SK-N-SH (cell line): ENCODE results near the gene EYA2. TPM values are rescaled to one million over a fixed set of nuclear protein-coding genes. Genes with fewer than 3 reads are reported as not detected.

ENCODE experiments used
- CTCF ChIA-PET: fragments of 300-600, 350-600 bp; formaldehyde crosslinking; extraction: SDS; loops from one replicate; lab custom pipeline; 2021; lab: Yijun Ruan, JAX
- POLR2A ChIA-PET: fragments of 350-600 bp; sonication (Branson Sonifier 250); formaldehyde crosslinking; extraction: SDS; loops from one replicate; lab custom pipeline; 2020; ENCODE audit warnings: antibody characterized with exemption, inconsistent platforms; lab: Yijun Ruan, JAX
- DNase-seq: peaks from one replicate; pipeline ENCODE4 v3.0.0; 2012
- H2AFZ ChIP-seq: fragments of 200-600 bp; sonication (generic); 2 replicates; pipeline ENCODE4 v1.8.1; 2016; ENCODE audit warnings: antibody characterized with exemption, mild to moderate bottlenecking, low read depth
- H3F3A ChIP-seq: fragments of 200-600 bp; sonication (generic); replicated peaks from 2 replicates; pipeline ENCODE3; 2016; ENCODE audit warnings: antibody characterized with exemption, mild to moderate bottlenecking; ENCODE audit not compliant: insufficient read depth
- H3K27ac ChIP-seq, 2 experiments: fragments of 200-500 bp in 1 of 2; fragments of 200-600 bp in 1 of 2; sonication (Bioruptor generic) in 1 of 2; sonication (generic), shearing (Covaris generic) in 1 of 2; 2 replicates each; pipeline versions ENCODE4 v1.5.1 to v1.6.1; 2014 to 2016; ENCODE audit warnings: low read depth in 2 of 2, inconsistent platforms in 1 of 2, low read length in 1 of 2, mild to moderate bottlenecking in 1 of 2, mixed read lengths in 1 of 2
- H3K27me3 ChIP-seq: fragments of 200-600 bp; sonication (generic), shearing (Covaris generic); 2 replicates; pipeline ENCODE4 v1.6.1; 2016; ENCODE audit warnings: mixed run types; ENCODE audit not compliant: insufficient read depth
- H3K36me3 ChIP-seq, 2 experiments: fragments of 200-500 bp in 1 of 2; fragments of 200-600 bp in 1 of 2; sonication (Bioruptor generic) in 1 of 2; sonication (generic) in 1 of 2; replicated peaks in 1 of 2; 2 replicates each; pipeline versions ENCODE3 to v1.5.1; 2014 to 2016; ENCODE audit warnings: low read length in 1 of 2, mild to moderate bottlenecking in 1 of 2; ENCODE audit not compliant: insufficient read depth in 2 of 2, control insufficient read depth in 1 of 2
- H3K4me1 ChIP-seq, 2 experiments: fragments of 200-500 bp in 1 of 2; fragments of 200-600 bp in 1 of 2; sonication (Bioruptor generic) in 1 of 2; sonication (generic), shearing (Covaris generic) in 1 of 2; 2 replicates each; pipeline versions ENCODE4 v1.5.1 to v1.6.1; 2014 to 2016; ENCODE audit warnings: low read depth in 1 of 2, low read length in 1 of 2, mixed run types in 1 of 2; ENCODE audit not compliant: insufficient read depth in 2 of 2, control insufficient read depth in 1 of 2
- H3K4me2 ChIP-seq: fragments of 200-600 bp; sonication (generic), shearing (Covaris generic); 2 replicates; pipeline ENCODE4 v1.6.1; 2017; ENCODE audit warnings: mixed run types
- H3K4me3 ChIP-seq, 2 experiments: fragments of 200-500 bp in 1 of 2; fragments of 200-600 bp in 1 of 2; sonication (Bioruptor generic) in 1 of 2; sonication (generic), shearing (Covaris generic) in 1 of 2; 2 replicates each; pipeline versions ENCODE4 v1.5.1 to v1.8.1; 2014 to 2016; ENCODE audit warnings: low read depth in 2 of 2, inconsistent platforms in 1 of 2, low read length in 1 of 2, mild to moderate bottlenecking in 1 of 2, mixed read lengths in 1 of 2, moderate library complexity in 1 of 2
- H3K79me2 ChIP-seq: fragments of 200-600 bp; sonication (generic); 2 replicates; pipeline ENCODE4 v1.8.1; 2017; ENCODE audit warnings: mild to moderate bottlenecking; ENCODE audit not compliant: insufficient read depth
- H3K9ac ChIP-seq: fragments of 200-600 bp; sonication (generic); 2 replicates; pipeline ENCODE4 v1.6.1; 2017; ENCODE audit warnings: mixed run types
- H3K9me2 ChIP-seq: fragments of 200-600 bp; sonication (generic); 2 replicates; pipeline ENCODE4 v1.6.1; 2017; ENCODE audit warnings: mixed run types
- H3K9me3 ChIP-seq: fragments of 200-600 bp; sonication (generic); 2 replicates; pipeline ENCODE4 v1.6.1; 2017; ENCODE audit warnings: mixed run types, mild to moderate bottlenecking, moderate library complexity
- H4K20me1 ChIP-seq: fragments of 200-600 bp; sonication (generic); 2 replicates; pipeline ENCODE4 v1.6.1; 2017; ENCODE audit warnings: mild to moderate bottlenecking, mixed run types; ENCODE audit not compliant: insufficient read depth
- CHD2 ChIP-seq: fragments of 150-350 bp; IDR thresholded peaks from 2 replicates; pipeline ENCODE4 v1.6.1; 2018; ENCODE audit warnings: low read length; ENCODE audit not compliant: partially characterized antibody
- CTCF ChIP-seq: fragments of 200-600 bp; sonication (generic); IDR thresholded peaks from 2 replicates; pipeline ENCODE4 v1.6.1; 2017; ENCODE audit warnings: antibody characterized with exemption, mild to moderate bottlenecking, moderate library complexity
- ELF1 ChIP-seq: IDR thresholded peaks from 2 replicates; pipeline ENCODE4 v1.4.0; 2012
- EZH2phosphoT487 ChIP-seq: fragments of 200-600 bp; sonication (generic); IDR thresholded peaks from 2 replicates; pipeline ENCODE4 v1.6.1; 2017; ENCODE audit warnings: low read depth, mixed run types, mild to moderate bottlenecking, antibody characterized with exemption, moderate library complexity, borderline replicate concordance
- FOSL2 ChIP-seq: IDR thresholded peaks from 2 replicates; pipeline ENCODE4 v1.4.0; 2012; ENCODE audit warnings: low read depth, mild to moderate bottlenecking, moderate library complexity, borderline replicate concordance
- FOXJ3 ChIP-seq: sonication (generic); formaldehyde crosslinking; IDR thresholded peaks from 2 replicates; pipeline ENCODE4 v1.5.1; 2020; ENCODE audit warnings: mild to moderate bottlenecking, missing genetic modification reagents
- JUND ChIP-seq: IDR thresholded peaks from 2 replicates; pipeline ENCODE4 v1.4.0; 2012
- MEF2A ChIP-seq: IDR thresholded peaks from 2 replicates; pipeline ENCODE4 v1.4.0; 2012; ENCODE audit warnings: low read depth, borderline replicate concordance
- MXI1 ChIP-seq: IDR thresholded peaks from 2 replicates; pipeline ENCODE4 v1.6.1; 2012; ENCODE audit warnings: mild to moderate bottlenecking, low read depth, low read length, improper control_type of control experiment
- NFIC ChIP-seq: IDR thresholded peaks from 2 replicates; pipeline ENCODE4 v1.4.0; 2012; ENCODE audit warnings: borderline replicate concordance
- RFX5 ChIP-seq: IDR thresholded peaks from 2 replicates; pipeline ENCODE4 v1.6.1; 2012; ENCODE audit warnings: mild to moderate bottlenecking, improper control_type of control experiment, low read length
- SIN3A ChIP-seq: IDR thresholded peaks from 2 replicates; pipeline ENCODE4 v1.6.1; 2012; ENCODE audit warnings: low read depth, mild to moderate bottlenecking, low read length, moderate library complexity, borderline replicate concordance
- SMC3 ChIP-seq: IDR thresholded peaks from 2 replicates; pipeline ENCODE4 v1.6.1; 2012; ENCODE audit warnings: low read depth, low read length, improper control_type of control experiment
- TEAD4 ChIP-seq: IDR thresholded peaks from 2 replicates; pipeline ENCODE4 v1.4.0; 2012; ENCODE audit warnings: mild to moderate bottlenecking, borderline replicate concordance; ENCODE audit not compliant: insufficient read depth
- YY1 ChIP-seq: IDR thresholded peaks from 2 replicates; pipeline ENCODE4 v1.4.0; 2012; ENCODE audit warnings: low read depth, mild to moderate bottlenecking
- WGBS: methylation state at CpG from one replicate; pipeline ENCODE4 v1.1.6; 2017; ENCODE audit warnings: low lambda C conversion rate; 5-methylcytosine and 5-hydroxymethylcytosine counted together
- polyA plus RNA-seq, 3 experiments: library from polyadenylated mRNA; depleted of rRNA; stranded (reverse); fragments of >200 nt; gene quantifications; 2 replicates each; pipeline ENCODE4 v1.2.3, GENCODE V29; 2012
- TF ChIP-seq, protein P1 (sequence below): IDR thresholded peaks from 2 replicates; pipeline ENCODE4; 2012
- TF ChIP-seq, protein P2 (sequence below): IDR thresholded peaks from 2 replicates; pipeline ENCODE4 v1.4.0; 2012; ENCODE audit warnings: low read depth, borderline replicate concordance

The EYA2 gene
- polyA plus RNA-seq, 1 of the 3 experiments (the other 2 are of a cell fraction): 0.05 TPM

GRCh38 chr20:46903937-46904336 is 9.3 kb downstream of the EYA2 start:
- DNase-seq: no peak
- H3K9me3 ChIP-seq: no peaks in the 10 kb centered on the region
- ChIA-PET POLR2A (no interaction called here), CTCF (no interaction called here)
- no peak overlapping the region for H3K9ac ChIP-seq
- H3K4me3 ChIP-seq: no peak overlapping the region
- H3K27me3 ChIP-seq: peaks cover under 1% of the 10 kb centered on the region; the same call in 1 of the 2 replicates
- no peaks in the 10 kb centered on the region for H3K4me1 ChIP-seq
- H4K20me1 ChIP-seq: no peaks in the 10 kb centered on the region
- H3K27ac ChIP-seq: no peak overlapping the region
- H3K36me3 ChIP-seq: no peaks in the 10 kb centered on the region
- H3K79me2 ChIP-seq: no peaks in the 10 kb centered on the region
- H2AFZ ChIP-seq: no peak overlapping the region
- H3F3A ChIP-seq: no peaks in the 10 kb centered on the region
- 36% methylated on average over 5 of the region's 7 CpGs for WGBS
- no peaks in the 10 kb centered on the region for H3K9me2 ChIP-seq
- no peak overlapping the region for H3K4me2 ChIP-seq
- TF ChIP-seq YY1 (no peak), FOXJ3 (CRISPR knock-in tag) (no peak), EZH2phosphoT487 (no peak), NFIC (no peak)

GRCh38 chr20:46905364-46906125 is 10.9 kb downstream of the EYA2 start:
- ChIA-PET CTCF (no interaction called here), POLR2A (no interaction called here)
- no peak for DNase-seq
- no peak overlapping the region for H3K4me2 ChIP-seq
- H2AFZ ChIP-seq: no peak overlapping the region
- no peaks in the 10 kb centered on the region for H4K20me1 ChIP-seq
- no peak overlapping the region for H3K4me3 ChIP-seq
- H3K27ac ChIP-seq: no peak overlapping the region
- H3K9me2 ChIP-seq: no peaks in the 10 kb centered on the region
- TF ChIP-seq MEF2A: no peak
- TF ChIP-seq MXI1: no peak
- no peak for TF ChIP-seq ELF1
- TF ChIP-seq CHD2: no peak
- TF ChIP-seq TEAD4: no peak
- H3K36me3 ChIP-seq: no peaks in the 10 kb centered on the region
- H3K4me1 ChIP-seq: no peaks in the 10 kb centered on the region
- H3K9me3 ChIP-seq: no peaks in the 10 kb centered on the region
- no peaks in the 10 kb centered on the region for H3K79me2 ChIP-seq
- peaks cover 13% of the 10 kb centered on the region; the same call in 1 of the 2 replicates for H3K27me3 ChIP-seq
- no peak overlapping the region for H3K9ac ChIP-seq
- no peaks in the 10 kb centered on the region for H3F3A ChIP-seq
- WGBS: 45% methylated on average over 5 of the region's 5 CpGs

GRCh38 chr20:46913329-46914044 is 18.8 kb downstream of the EYA2 start:
- H3K9me3 ChIP-seq: no peaks in the 10 kb centered on the region
- H3K4me1 ChIP-seq: no peaks in the 10 kb centered on the region
- no peaks in the 10 kb centered on the region for H3K79me2 ChIP-seq
- H2AFZ ChIP-seq: no peak overlapping the region
- H4K20me1 ChIP-seq: no peaks in the 10 kb centered on the region
- ChIA-PET POLR2A (no interaction called here), CTCF (interaction anchor here (1.0 kb wide), 1 partner anchor 14 kb away, joined by 3 read pairs; no protein-coding TSS in a partner anchor)
- no peaks in the 10 kb centered on the region for H3K9me2 ChIP-seq
- no peak overlapping the region for H3K27ac ChIP-seq
- H3K9ac ChIP-seq: no peak overlapping the region
- no peak overlapping the region for H3K4me2 ChIP-seq
- H3K4me3 ChIP-seq: no peak overlapping the region
- no peaks in the 10 kb centered on the region for H3K36me3 ChIP-seq
- H3F3A ChIP-seq: no peaks in the 10 kb centered on the region
- WGBS: 52% methylated on average over 5 of the region's 5 CpGs
- H3K27me3 ChIP-seq: peaks cover 13% of the 10 kb centered on the region; the same call in 1 of the 2 replicates
- no peak for DNase-seq
- TF ChIP-seq JUND (no peak), SMC3 (no peak), FOSL2 (no peak), RFX5 (no peak), MEF2A (no peak), YY1 (no peak), CTCF (no peak), SIN3A (no peak), EZH2phosphoT487 (no peak)
- TF ChIP-seq, protein P1, sequence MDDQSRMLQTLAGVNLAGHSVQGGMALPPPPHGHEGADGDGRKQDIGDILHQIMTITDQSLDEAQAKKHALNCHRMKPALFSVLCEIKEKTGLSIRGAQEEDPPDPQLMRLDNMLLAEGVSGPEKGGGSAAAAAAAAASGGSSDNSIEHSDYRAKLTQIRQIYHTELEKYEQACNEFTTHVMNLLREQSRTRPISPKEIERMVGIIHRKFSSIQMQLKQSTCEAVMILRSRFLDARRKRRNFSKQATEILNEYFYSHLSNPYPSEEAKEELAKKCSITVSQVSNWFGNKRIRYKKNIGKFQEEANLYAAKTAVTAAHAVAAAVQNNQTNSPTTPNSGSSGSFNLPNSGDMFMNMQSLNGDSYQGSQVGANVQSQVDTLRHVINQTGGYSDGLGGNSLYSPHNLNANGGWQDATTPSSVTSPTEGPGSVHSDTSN: no peak
- TF ChIP-seq, protein P2, sequence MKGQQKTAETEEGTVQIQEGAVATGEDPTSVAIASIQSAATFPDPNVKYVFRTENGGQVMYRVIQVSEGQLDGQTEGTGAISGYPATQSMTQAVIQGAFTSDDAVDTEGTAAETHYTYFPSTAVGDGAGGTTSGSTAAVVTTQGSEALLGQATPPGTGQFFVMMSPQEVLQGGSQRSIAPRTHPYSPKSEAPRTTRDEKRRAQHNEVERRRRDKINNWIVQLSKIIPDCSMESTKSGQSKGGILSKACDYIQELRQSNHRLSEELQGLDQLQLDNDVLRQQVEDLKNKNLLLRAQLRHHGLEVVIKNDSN: no peak
